ENCODE results near the gene TRIOBP. TPM values are rescaled to one million over a fixed set of nuclear protein-coding genes. Genes with fewer than 3 reads are reported as not detected.

The TRIOBP gene
- total and polyA plus RNA-seq, 7 donors = 19.1 to 42.7 (median 24.6) TPM

GRCh38 chr22:37824674-37825641, 128.1 kb downstream of the TRIOBP start:
- DNase-seq = no peak
- Histone ChIP-seq H3K36me3 (ENCODE audit: insufficient read depth in 1 of 2, low read depth in 1 of 2) (peaks cover 0 to 18% of the 10 kb centered on the region in 2 donors), H3K4me1 (no peaks in the 10 kb centered on the region), H3K27ac (peak overlapping the region; percentile 20), H3K27me3 (ENCODE audit: insufficient read depth in 3 of 3, low read length in 2 of 3) (no peaks in the 10 kb centered on the region), H3K9me3 (no peaks in the 10 kb centered on the region), H3K4me3 (peak overlapping the region; percentile 59)
- 8 to 12% (median 9%) methylated on average over 77 to 135 of the region's 135 CpGs for WGBS, 3 donors
- TF ChIP-seq CTCF (IDR thresholded peaks at IDR 0.05) = no peak
- peak; percentile 49 to 73 (median 64) for ATAC-seq
- intact Hi-C loops (cut with DNase I) = no loop called here

Other genes starting within 250 kb of the TRIOBP start
- gene MFNG, start 210.7 kb upstream of the TRIOBP start, total RNA-seq = 1 to 10 TPM; 4.5 to 8.0 (median 7.7) TPM
- gene MFNG, start 210.7 kb upstream of the TRIOBP start, polyA plus RNA-seq = 1 to 10 TPM; 4.3 to 9.6 (median 8.2) TPM
- gene CARD10, start 177.6 kb upstream of the TRIOBP start, total RNA-seq = 1 to 10 TPM; 3.8 to 8.0 (median 4.5) TPM
- gene CARD10, start 177.6 kb upstream of the TRIOBP start, polyA plus RNA-seq = 1 to 10 TPM; 2.9 to 6.9 (median 4.1) TPM
- gene CDC42EP1, start 136.6 kb upstream of the TRIOBP start, total RNA-seq = 10 to 100 TPM in 2 of 4 donors, 1 to 10 TPM in 2; 6.9 to 13.8 (median 10.7) TPM
- gene CDC42EP1, start 136.6 kb upstream of the TRIOBP start, polyA plus RNA-seq = 1 to 10 TPM; 3.8 to 5.9 (median 4.1) TPM
- gene LGALS2, start 117.0 kb upstream of the TRIOBP start, total RNA-seq = not detected
- gene LGALS2, start 117.0 kb upstream of the TRIOBP start, polyA plus RNA-seq = under 1 TPM in 2 of 3 donors, not detected in 1; 0.06 to 0.35 TPM
- gene GGA1, start 88.2 kb upstream of the TRIOBP start, total RNA-seq = 10 to 100 TPM; 31.9 to 37.2 (median 33.1) TPM
- 10 to 100 TPM; 30.2 to 39.4 (median 39.4) TPM for gene GGA1, start 88.2 kb upstream of the TRIOBP start, polyA plus RNA-seq
- 1 to 10 TPM; 1.4 to 2.4 (median 1.9) TPM for gene SH3BP1, start 57.4 kb upstream of the TRIOBP start, total RNA-seq
- under 1 TPM; 0.20 to 0.64 (median 0.34) TPM for gene SH3BP1, start 57.4 kb upstream of the TRIOBP start, polyA plus RNA-seq
- gene PDXP, start 38.3 kb upstream of the TRIOBP start, total RNA-seq = 10 to 100 TPM in 3 of 4 donors, 1 to 10 TPM in 1; 9.0 to 13.0 (median 12.3) TPM
- 10 to 100 TPM in 2 of 3 donors, 1 to 10 TPM in 1; 9.8 to 37.9 (median 24.4) TPM for gene PDXP, start 38.3 kb upstream of the TRIOBP start, polyA plus RNA-seq
- gene LGALS1, start 21.4 kb upstream of the TRIOBP start, total RNA-seq = 1,000 to 10,000 TPM in 1 of 4 donors, 100 to 1,000 TPM in 3; 434 to 1,013 (median 908) TPM
- 1,000 to 10,000 TPM in 2 of 3 donors, 100 to 1,000 TPM in 1; 717 to 1,817 (median 1,077) TPM for gene LGALS1, start 21.4 kb upstream of the TRIOBP start, polyA plus RNA-seq
- 10 to 100 TPM; 11.9 to 15.4 (median 12.3) TPM for gene NOL12, start 10.7 kb upstream of the TRIOBP start, total RNA-seq
- 10 to 100 TPM; 21.0 to 43.4 (median 22.0) TPM for gene NOL12, start 10.7 kb upstream of the TRIOBP start, polyA plus RNA-seq
- gene GCAT, start 110.9 kb downstream of the TRIOBP start, total RNA-seq = 10 to 100 TPM in 1 of 4 donors, 1 to 10 TPM in 3; 7.7 to 19.2 (median 9.3) TPM
- gene GCAT, start 110.9 kb downstream of the TRIOBP start, polyA plus RNA-seq = 1 to 10 TPM; 5.4 to 8.3 (median 7.8) TPM
- gene GALR3, start 126.3 kb downstream of the TRIOBP start, total RNA-seq = under 1 TPM in 1 of 4 donors, not detected in 3; 0.32 TPM
- gene GALR3, start 126.3 kb downstream of the TRIOBP start, polyA plus RNA-seq = under 1 TPM in 1 of 3 donors, not detected in 2; 0.04 TPM
- 10 to 100 TPM; 11.3 to 18.0 (median 12.5) TPM for gene ANKRD54, start 147.3 kb downstream of the TRIOBP start, total RNA-seq
- gene ANKRD54, start 147.3 kb downstream of the TRIOBP start, polyA plus RNA-seq = 10 to 100 TPM; 12.0 to 37.2 (median 13.9) TPM
- gene EIF3L, start 152.4 kb downstream of the TRIOBP start, total RNA-seq = 100 to 1,000 TPM; 369 to 483 (median 441) TPM
- gene EIF3L, start 152.4 kb downstream of the TRIOBP start, polyA plus RNA-seq = 100 to 1,000 TPM; 265 to 327 (median 310) TPM
- gene MICALL1, start 209.2 kb downstream of the TRIOBP start, total RNA-seq = 10 to 100 TPM; 16.4 to 24.7 (median 18.9) TPM
- 10 to 100 TPM; 10.3 to 16.9 (median 12.1) TPM for gene MICALL1, start 209.2 kb downstream of the TRIOBP start, polyA plus RNA-seq